SU-DHL-6 (cell line): Measurements from ENCODE around the gene MNS1.

Experiments used
- EZH2phosphoT487 ChIP-seq: fragments of 200-600 bp; sonication (generic), shearing (Covaris generic); conservative IDR thresholded peaks from 2 replicates; pipeline ENCODE4 v1.6.1; 2018; ENCODE audit warnings: mild to moderate bottlenecking, antibody characterized with exemption, low read length, moderate library complexity, mixed read lengths
- TF ChIP-seq, protein P1 (sequence below): fragments of 200-600 bp; sonication (generic); IDR thresholded peaks from one replicate; pipeline ENCODE4 v1.5.1; 2017; ENCODE audit warnings: antibody characterized with exemption, mild to moderate bottlenecking, low read length, moderate library complexity; ENCODE audit not compliant: insufficient read depth, poor library complexity, severe bottlenecking

GRCh38 chr15:56425976-56426375, 39.0 kb downstream of the MNS1 start:
- TF ChIP-seq EZH2phosphoT487, result no peak
- TF ChIP-seq, protein P1, sequence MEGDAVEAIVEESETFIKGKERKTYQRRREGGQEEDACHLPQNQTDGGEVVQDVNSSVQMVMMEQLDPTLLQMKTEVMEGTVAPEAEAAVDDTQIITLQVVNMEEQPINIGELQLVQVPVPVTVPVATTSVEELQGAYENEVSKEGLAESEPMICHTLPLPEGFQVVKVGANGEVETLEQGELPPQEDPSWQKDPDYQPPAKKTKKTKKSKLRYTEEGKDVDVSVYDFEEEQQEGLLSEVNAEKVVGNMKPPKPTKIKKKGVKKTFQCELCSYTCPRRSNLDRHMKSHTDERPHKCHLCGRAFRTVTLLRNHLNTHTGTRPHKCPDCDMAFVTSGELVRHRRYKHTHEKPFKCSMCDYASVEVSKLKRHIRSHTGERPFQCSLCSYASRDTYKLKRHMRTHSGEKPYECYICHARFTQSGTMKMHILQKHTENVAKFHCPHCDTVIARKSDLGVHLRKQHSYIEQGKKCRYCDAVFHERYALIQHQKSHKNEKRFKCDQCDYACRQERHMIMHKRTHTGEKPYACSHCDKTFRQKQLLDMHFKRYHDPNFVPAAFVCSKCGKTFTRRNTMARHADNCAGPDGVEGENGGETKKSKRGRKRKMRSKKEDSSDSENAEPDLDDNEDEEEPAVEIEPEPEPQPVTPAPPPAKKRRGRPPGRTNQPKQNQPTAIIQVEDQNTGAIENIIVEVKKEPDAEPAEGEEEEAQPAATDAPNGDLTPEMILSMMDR, result no peak
